ENCODE measurements around the gene C6orf136. TPM values are rescaled to one million over a fixed set of nuclear protein-coding genes. Genes with fewer than 3 reads are reported as not detected.
A peak's percentile ranks its signal among the peaks of the same experiment; 100 is the strongest.

C6orf136 gene
- total RNA-seq, 1 donor from 2014 or later = 12.0 TPM

DNA sequence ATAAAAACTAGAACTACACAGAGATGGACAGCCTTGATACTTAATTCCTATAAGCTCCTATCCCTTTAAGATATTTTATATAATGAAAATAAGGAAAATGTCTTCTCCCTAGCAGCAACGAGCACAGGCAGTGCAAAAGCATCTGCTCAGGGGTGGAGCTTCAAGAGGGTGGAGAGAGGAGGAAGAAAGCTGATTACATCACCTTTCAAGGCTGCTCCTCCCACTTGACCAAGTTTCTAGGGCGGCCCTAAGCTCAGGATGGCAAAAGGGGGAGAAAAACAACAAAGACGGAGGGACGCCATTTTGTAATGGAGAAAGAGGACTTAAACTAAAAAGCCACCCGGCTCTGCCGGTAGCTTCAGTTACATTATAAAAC, 32.1 kb upstream of the C6orf136 start:
- Mint-ChIP-seq H3K27me3 (ENCODE audit: low read depth) (no peaks in the 10 kb centered on the region), H3K4me1 (peaks cover 66% of the 10 kb centered on the region), H3K4me3 (peak overlapping the region; percentile 93), H3K27ac (peak overlapping the region; percentile 100), H3K36me3 (peaks cover 19% of the 10 kb centered on the region), H3K9me3 (no peaks in the 10 kb centered on the region)
- TF ChIP-seq, protein P1, sequence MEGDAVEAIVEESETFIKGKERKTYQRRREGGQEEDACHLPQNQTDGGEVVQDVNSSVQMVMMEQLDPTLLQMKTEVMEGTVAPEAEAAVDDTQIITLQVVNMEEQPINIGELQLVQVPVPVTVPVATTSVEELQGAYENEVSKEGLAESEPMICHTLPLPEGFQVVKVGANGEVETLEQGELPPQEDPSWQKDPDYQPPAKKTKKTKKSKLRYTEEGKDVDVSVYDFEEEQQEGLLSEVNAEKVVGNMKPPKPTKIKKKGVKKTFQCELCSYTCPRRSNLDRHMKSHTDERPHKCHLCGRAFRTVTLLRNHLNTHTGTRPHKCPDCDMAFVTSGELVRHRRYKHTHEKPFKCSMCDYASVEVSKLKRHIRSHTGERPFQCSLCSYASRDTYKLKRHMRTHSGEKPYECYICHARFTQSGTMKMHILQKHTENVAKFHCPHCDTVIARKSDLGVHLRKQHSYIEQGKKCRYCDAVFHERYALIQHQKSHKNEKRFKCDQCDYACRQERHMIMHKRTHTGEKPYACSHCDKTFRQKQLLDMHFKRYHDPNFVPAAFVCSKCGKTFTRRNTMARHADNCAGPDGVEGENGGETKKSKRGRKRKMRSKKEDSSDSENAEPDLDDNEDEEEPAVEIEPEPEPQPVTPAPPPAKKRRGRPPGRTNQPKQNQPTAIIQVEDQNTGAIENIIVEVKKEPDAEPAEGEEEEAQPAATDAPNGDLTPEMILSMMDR (IDR thresholded peaks at IDR 0.05; ENCODE audit: unreplicated experiment) = no peak
- peak; percentile 64 to 69 for DNase-seq (ENCODE audit: low spot score in 2 of 2, unreplicated experiment in 2 of 2)

- TF ChIP-seq, protein P1 (IDR thresholded peaks at IDR 0.05; ENCODE audit: unreplicated experiment) = no peak
- H3K9me3 Mint-ChIP-seq = no peaks in the 10 kb centered on the region
- H3K36me3 Mint-ChIP-seq = peaks cover 19% of the 10 kb centered on the region
- peak overlapping the region; percentile 100 for H3K27ac Mint-ChIP-seq
- no peaks in the 10 kb centered on the region for H3K27me3 Mint-ChIP-seq (ENCODE audit: low read depth)
- H3K4me1 Mint-ChIP-seq = peaks cover 64% of the 10 kb centered on the region
- peak overlapping the region; percentile 93 for H3K4me3 Mint-ChIP-seq
- peak in 1 of 2 experiments; percentile 61 for DNase-seq (ENCODE audit: low spot score in 2 of 2, unreplicated experiment in 2 of 2)
Observed at GRCh38 chr6:30615219-30615957, 31.5 kb upstream of the C6orf136 start.

GRCh38 chr6:30615958-30616810, 30.7 kb upstream of the C6orf136 start:
- Mint-ChIP-seq H3K4me1 (peaks cover 58% of the 10 kb centered on the region), H3K9me3 (no peaks in the 10 kb centered on the region), H3K27ac (peak overlapping the region; percentile 100), H3K36me3 (peaks cover 19% of the 10 kb centered on the region), H3K27me3 (ENCODE audit: low read depth) (no peaks in the 10 kb centered on the region), H3K4me3 (peak overlapping the region; percentile 93)
- TF ChIP-seq, protein P1 (IDR thresholded peaks at IDR 0.05; ENCODE audit: unreplicated experiment) = no peak
- no peak for DNase-seq (ENCODE audit: low spot score in 2 of 2, unreplicated experiment in 2 of 2)

DNA sequence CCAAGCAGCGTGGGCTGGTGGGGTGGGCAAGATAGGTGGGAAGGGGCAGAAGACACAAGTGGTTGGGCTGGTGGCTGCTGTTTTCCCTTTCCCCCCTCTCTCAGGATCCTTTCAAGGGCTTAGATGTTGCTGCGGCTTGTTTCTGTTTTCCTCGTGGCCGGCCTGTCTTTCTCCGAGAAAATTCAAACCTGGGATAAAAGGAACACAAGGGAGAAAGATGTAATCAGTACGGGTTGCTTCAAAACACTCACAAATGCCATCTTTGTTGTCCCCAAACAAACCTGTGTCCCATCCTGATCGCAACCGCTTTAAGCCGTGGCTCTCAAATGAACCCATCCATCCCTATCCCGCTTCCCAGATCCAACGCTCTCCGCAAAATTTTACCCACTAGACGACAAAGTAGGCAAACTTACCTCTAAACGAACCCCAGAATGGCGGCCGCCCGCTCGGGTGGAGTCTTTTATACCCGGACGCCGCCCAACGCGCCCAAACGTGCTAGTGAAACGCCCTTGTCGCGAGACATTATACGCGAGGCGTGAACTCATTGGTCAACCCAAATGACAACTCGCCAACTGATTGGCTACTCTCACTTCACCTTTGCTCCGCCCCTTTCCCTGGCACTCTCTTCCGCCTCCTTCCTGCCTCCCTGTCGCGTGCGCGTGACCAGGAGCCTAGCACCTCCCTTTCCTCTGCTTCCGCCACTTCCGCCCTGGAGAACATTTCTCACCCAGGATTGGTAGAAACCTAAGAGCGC, 29.9 kb upstream of the C6orf136 start, which contains the start of gene PPP1R10:
PPP1R10 (minus strand) TSS at position 433 of the 754 bp plus-strand sequence. CDS start 7,299 bp downstream, outside the sequence.
- no peaks in the 10 kb centered on the region for H3K9me3 Mint-ChIP-seq
- DNase-seq (ENCODE audit: low spot score in 2 of 2, unreplicated experiment in 2 of 2) = peak; percentile 96 to 99
- H3K4me3 Mint-ChIP-seq = peak within 1 kb of the TSS; percentile 93
- no peaks in the 10 kb centered on the region for H3K27me3 Mint-ChIP-seq (ENCODE audit: low read depth)
- peaks cover 50% of the 10 kb centered on the region for H3K4me1 Mint-ChIP-seq
- H3K27ac Mint-ChIP-seq = peak within 1 kb of the TSS; percentile 100
- TF ChIP-seq, protein P1 (IDR thresholded peaks at IDR 0.05; ENCODE audit: unreplicated experiment) = no peak
- peaks cover 19% of the 10 kb centered on the region for H3K36me3 Mint-ChIP-seq

- H3K27ac Mint-ChIP-seq = peak within 1 kb of the TSS; percentile 100
- no peaks in the 10 kb centered on the region for H3K27me3 Mint-ChIP-seq (ENCODE audit: low read depth)
- peaks cover 22% of the 10 kb centered on the region for H3K36me3 Mint-ChIP-seq
- H3K9me3 Mint-ChIP-seq = no peaks in the 10 kb centered on the region
- peak; percentile 91 to 93 for DNase-seq (ENCODE audit: low spot score in 2 of 2, unreplicated experiment in 2 of 2)
- peaks cover 45% of the 10 kb centered on the region for H3K4me1 Mint-ChIP-seq
- TF ChIP-seq, protein P1 (IDR thresholded peaks at IDR 0.05; ENCODE audit: unreplicated experiment) = no peak
- peak within 1 kb of the TSS; percentile 93 for H3K4me3 Mint-ChIP-seq
Observed at GRCh38 chr6:30617565-30618269, 29.2 kb upstream of the C6orf136 start, which contains the start of gene MRPS18B. MRPS18B (plus strand) TSS chr6:30617840; CDS start chr6:30617866, 26 bp downstream.

Data from mesothelial cell of epicardium (in vitro differentiated cells).